Epithelial cell of alveolus of lung (primary cell): ENCODE measurements around the gene COL4A3. TPM values are rescaled to one million over a fixed set of nuclear protein-coding genes. Genes with fewer than 3 reads are reported as not detected.

Experiments
- total RNA-seq: library from RNA; depleted of rRNA; stranded (reverse); fragments of >200 nt; gene quantifications from 2 replicates; pipeline ENCODE4 v1.2.1, GENCODE V29; 2015

The COL4A3 gene
- total RNA-seq: 0.13 and 0.48 TPM in 2 replicates

DNA sequence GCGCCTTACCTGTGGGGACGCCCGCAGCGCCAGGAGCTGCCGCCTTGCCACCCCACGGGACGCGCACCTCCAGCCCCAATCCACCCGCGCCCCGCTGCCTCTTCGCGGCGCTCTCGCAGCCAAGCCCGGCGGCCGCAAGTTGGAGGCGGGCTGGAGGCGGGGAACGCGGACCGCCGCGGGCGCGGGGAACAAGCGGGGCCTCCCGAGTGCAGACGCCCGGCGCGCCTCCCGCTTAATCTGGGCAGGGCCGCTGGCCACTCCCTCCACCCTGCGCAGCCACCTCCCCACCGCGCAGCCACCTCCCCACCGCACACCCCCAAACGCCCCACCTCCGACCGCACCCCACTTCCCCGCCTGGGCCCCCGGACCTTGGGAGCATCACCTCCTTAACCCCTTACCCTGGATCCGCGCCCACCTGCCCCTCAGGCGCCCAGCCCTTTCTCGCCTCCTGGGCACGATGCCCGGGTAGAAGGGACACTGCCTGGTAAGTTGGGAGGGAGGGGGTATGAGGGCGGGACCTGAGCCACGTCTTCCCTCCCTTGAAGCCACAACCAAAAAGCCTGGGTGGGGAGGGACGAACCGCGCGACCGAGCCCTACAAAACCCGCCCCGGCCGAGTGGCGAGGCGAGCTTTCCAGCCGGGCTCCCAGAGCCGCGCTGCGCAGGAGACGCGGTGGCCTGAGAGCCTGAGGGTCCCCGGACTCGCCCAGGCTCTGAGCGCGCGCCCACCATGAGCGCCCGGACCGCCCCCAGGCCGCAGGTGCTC, at the start of gene COL4A3, which contains the start of gene COL4A4:
Gene COL4A3, plus strand, starts transcription at position 627 of the 765 bp plus-strand sequence. Its CDS starts 103 bp downstream, at position 730.
Gene COL4A4, minus strand, starts transcription at position 208 of the 765 bp plus-strand sequence. CDS start 16,722 bp downstream, outside the sequence.

GRCh38 chr2:227324995-227325838, 160.8 kb downstream of the COL4A3 start, which contains the start of gene MFF:
Gene MFF (plus strand): TSS chr2:227325251. CDS start chr2:227330666, 5,415 bp downstream.

Other genes starting within 250 kb of the COL4A3 start
- gene COL4A4, start 419 bp upstream of the COL4A3 start, total RNA-seq: 0.32 and 0.91 TPM in 2 replicates
- 130 and 177 TPM in 2 replicates for gene MFF, start 160.6 kb downstream of the COL4A3 start, total RNA-seq
- not detected in 2 replicates for gene TM4SF20, start 214.7 kb downstream of the COL4A3 start, total RNA-seq
- not detected in 2 replicates for gene SCYGR1, start 223.3 kb downstream of the COL4A3 start, total RNA-seq